SK-N-SH treated with all-trans-retinoic acid at 6 μM for 48 hours (cell line): ENCODE results near the gene VPS11.

Experiments used
- CSDC2 ChIP-seq: fragments of 250-450 bp; sonication (Bioruptor Pico); IDR thresholded peaks from 2 replicates; pipeline ENCODE4 v1.5.0; 2020; ENCODE audit warnings: mild to moderate bottlenecking, moderate library complexity
- GLIS3 ChIP-seq: fragments of 250-450 bp; sonication (Bioruptor Pico); IDR thresholded peaks from 2 replicates; pipeline ENCODE4 v1.5.0; 2020; ENCODE audit warnings: mild to moderate bottlenecking, moderate library complexity
- RARB ChIP-seq: fragments of 250-450 bp; sonication (Bioruptor Pico); IDR thresholded peaks from 2 replicates; pipeline ENCODE4 v1.8.0; 2021; ENCODE audit warnings: mild to moderate bottlenecking, moderate library complexity
- ZFP3 ChIP-seq: fragments of 250-450 bp; sonication (Bioruptor Pico); IDR thresholded peaks from 2 replicates; pipeline ENCODE4 v1.5.0; 2020; ENCODE audit warnings: mild to moderate bottlenecking, moderate library complexity
- TF ChIP-seq, protein P1 (sequence below): fragments of 250-450 bp; sonication (Bioruptor Pico); IDR thresholded peaks from 2 replicates; pipeline ENCODE4 v1.5.1; 2020; ENCODE audit warnings: low read depth, mild to moderate bottlenecking, moderate library complexity
- TF ChIP-seq, protein P2 (sequence below): fragments of 250-450 bp; sonication (Bioruptor Pico); IDR thresholded peaks from 2 replicates; pipeline ENCODE4 v1.8.0; 2020; ENCODE audit warnings: mild to moderate bottlenecking, moderate library complexity, borderline replicate concordance

DNA sequence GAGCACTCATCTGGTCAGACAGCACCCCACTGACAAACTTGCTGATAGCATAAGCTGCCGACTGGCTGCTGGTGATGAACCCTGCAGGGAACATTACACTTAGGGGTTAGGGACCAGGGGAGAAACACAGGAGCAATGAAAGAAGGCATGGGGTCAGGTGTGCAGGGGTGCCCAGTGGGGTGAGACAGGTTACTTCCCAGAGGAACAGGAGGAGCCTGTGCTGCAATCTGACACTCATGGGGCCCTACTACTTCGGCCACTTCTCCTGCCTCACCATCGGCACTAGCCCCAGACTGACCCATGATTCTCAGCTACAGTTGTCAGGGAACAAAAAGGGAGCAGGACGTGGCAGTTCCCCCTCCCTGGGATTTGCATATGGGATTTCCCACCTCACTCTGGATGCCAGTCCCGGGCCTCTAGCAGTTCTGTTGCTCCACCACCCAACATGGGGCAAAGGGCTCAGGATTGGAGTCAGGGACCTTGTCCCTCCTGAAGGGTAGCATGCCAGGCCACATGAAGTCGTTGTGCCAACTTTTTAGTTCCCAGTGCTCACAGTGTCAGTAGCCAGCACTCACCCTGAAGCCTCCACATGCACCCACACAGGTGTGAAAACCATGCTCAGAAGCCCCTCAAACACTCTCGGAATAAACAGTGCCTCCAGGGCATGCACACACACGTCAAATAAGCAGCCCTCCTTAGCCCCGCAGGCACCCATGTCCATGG, 39.1 kb upstream of the VPS11 start:
- TF ChIP-seq CSDC2 = no peak
- TF ChIP-seq, protein P1, sequence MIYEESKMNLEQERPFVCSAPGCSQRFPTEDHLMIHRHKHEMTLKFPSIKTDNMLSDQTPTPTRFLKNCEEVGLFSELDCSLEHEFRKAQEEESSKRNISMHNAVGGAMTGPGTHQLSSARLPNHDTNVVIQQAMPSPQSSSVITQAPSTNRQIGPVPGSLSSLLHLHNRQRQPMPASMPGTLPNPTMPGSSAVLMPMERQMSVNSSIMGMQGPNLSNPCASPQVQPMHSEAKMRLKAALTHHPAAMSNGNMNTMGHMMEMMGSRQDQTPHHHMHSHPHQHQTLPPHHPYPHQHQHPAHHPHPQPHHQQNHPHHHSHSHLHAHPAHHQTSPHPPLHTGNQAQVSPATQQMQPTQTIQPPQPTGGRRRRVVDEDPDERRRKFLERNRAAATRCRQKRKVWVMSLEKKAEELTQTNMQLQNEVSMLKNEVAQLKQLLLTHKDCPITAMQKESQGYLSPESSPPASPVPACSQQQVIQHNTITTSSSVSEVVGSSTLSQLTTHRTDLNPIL (CRISPR knock-in tag) = no peak
- TF ChIP-seq GLIS3 (CRISPR knock-in tag) = no peak
- TF ChIP-seq ZFP3 = no peak
- TF ChIP-seq, protein P2, sequence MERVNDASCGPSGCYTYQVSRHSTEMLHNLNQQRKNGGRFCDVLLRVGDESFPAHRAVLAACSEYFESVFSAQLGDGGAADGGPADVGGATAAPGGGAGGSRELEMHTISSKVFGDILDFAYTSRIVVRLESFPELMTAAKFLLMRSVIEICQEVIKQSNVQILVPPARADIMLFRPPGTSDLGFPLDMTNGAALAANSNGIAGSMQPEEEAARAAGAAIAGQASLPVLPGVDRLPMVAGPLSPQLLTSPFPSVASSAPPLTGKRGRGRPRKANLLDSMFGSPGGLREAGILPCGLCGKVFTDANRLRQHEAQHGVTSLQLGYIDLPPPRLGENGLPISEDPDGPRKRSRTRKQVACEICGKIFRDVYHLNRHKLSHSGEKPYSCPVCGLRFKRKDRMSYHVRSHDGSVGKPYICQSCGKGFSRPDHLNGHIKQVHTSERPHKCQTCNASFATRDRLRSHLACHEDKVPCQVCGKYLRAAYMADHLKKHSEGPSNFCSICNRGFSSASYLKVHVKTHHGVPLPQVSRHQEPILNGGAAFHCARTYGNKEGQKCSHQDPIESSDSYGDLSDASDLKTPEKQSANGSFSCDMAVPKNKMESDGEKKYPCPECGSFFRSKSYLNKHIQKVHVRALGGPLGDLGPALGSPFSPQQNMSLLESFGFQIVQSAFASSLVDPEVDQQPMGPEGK (CRISPR knock-in tag) = no peak
- no peak for TF ChIP-seq RARB (CRISPR knock-in tag)
